OCI-LY3 (cell line): Measurements from ENCODE around the gene GJD3.

Experiments used
- EZH2phosphoT487 ChIP-seq: fragments of 200-600 bp; shearing (Covaris generic); IDR thresholded peaks from 2 replicates; pipeline ENCODE4 v1.6.1; 2018; ENCODE audit warnings: antibody characterized with exemption, mixed run types, low read depth
- TF ChIP-seq, protein P1 (sequence below): fragments of 200-600, 300-600 bp; sonication (generic); IDR thresholded peaks from 2 replicates; pipeline ENCODE4 v1.5.1; 2014; ENCODE audit warnings: antibody characterized with exemption, low read length, low read depth

DNA sequence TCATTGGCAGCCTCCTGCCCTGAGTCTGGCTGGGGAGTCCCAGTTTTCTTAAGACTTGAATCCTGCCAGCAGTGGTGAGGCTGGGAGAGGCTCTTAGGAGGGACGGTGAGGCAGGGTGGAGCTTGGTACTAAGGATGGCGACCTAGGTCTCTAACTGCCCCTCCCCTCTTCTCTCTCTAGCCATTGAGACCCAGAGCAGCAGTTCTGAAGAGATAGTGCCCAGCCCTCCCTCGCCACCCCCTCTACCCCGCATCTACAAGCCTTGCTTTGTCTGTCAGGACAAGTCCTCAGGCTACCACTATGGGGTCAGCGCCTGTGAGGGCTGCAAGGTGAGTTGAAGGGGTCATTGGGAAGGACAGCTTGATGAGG lies 16.4 kb downstream of the GJD3 start:
- TF ChIP-seq, protein P1, sequence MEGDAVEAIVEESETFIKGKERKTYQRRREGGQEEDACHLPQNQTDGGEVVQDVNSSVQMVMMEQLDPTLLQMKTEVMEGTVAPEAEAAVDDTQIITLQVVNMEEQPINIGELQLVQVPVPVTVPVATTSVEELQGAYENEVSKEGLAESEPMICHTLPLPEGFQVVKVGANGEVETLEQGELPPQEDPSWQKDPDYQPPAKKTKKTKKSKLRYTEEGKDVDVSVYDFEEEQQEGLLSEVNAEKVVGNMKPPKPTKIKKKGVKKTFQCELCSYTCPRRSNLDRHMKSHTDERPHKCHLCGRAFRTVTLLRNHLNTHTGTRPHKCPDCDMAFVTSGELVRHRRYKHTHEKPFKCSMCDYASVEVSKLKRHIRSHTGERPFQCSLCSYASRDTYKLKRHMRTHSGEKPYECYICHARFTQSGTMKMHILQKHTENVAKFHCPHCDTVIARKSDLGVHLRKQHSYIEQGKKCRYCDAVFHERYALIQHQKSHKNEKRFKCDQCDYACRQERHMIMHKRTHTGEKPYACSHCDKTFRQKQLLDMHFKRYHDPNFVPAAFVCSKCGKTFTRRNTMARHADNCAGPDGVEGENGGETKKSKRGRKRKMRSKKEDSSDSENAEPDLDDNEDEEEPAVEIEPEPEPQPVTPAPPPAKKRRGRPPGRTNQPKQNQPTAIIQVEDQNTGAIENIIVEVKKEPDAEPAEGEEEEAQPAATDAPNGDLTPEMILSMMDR, result no peak
- TF ChIP-seq EZH2phosphoT487, result no peak
